HepG2 (cell line): ENCODE measurements around the gene KIAA0825. TPM values are rescaled to one million over a fixed set of nuclear protein-coding genes. Genes with fewer than 3 reads are reported as not detected.

ENCODE experiments used
- ATAC-seq: fragments of 200-7000 bp; cut with Tn5 transposase; 3 replicates; pipeline ENCODE4 v1.9.1; 2020; ENCODE audit warnings: mild to moderate bottlenecking, moderate library complexity
- BruUV-seq: library from RNA; stranded (reverse); fragments of 400-500 nt; replicated peaks from 2 replicates; lab custom pipeline; 2021; lab: Mats Ljungman, UMichigan
- CTCF ChIA-PET: fragments of 300-600 bp; formaldehyde crosslinking; extraction: SDS; loops from one replicate; lab custom pipeline; 2021; ENCODE audit warnings: low total read pairs, inconsistent platforms, low intra/inter-chr PET ratio; lab: Yijun Ruan, JAX
- POLR2A ChIA-PET: fragments of 350-600 bp; sonication (Branson Sonifier 250); formaldehyde crosslinking; loops from one replicate; lab custom pipeline; 2020; ENCODE audit warnings: antibody characterized with exemption, inconsistent platforms; lab: Yijun Ruan, JAX
- DNase-seq: peaks from one replicate; pipeline ENCODE4 v3.0.0-alpha.2; 2015; ENCODE audit warnings: low spot score
- FAIRE-seq: peaks from 3 replicates; lab custom pipeline; 2011; peaks lifted over from hg19 to GRCh38; lab: Jason Lieb, UNC
- H2AFZ ChIP-seq: one replicate; pipeline ENCODE4 v1.6.1; 2011; ENCODE audit warnings: low read length, inconsistent platforms
- H3K27ac ChIP-seq: fragments of 300-600 bp; 3 replicates; pipeline ENCODE4 v1.8.0; 2011; ENCODE audit warnings: mixed run types, mild to moderate bottlenecking, mixed read lengths, low read length, inconsistent platforms; ENCODE audit not compliant: insufficient read depth; ENCODE audit errors: extremely low read length
- H3K27me3 ChIP-seq, 2 experiments: fragments of 200-600 bp in 1 of 2; 2 replicates in 1 of 2; 3 replicates in 1 of 2; pipeline versions ENCODE4 v1.6.0 to v1.8.0; 2011; ENCODE audit warnings: low read length in 2 of 2, mild to moderate bottlenecking in 2 of 2, moderate library complexity in 2 of 2, inconsistent platforms in 1 of 2; ENCODE audit not compliant: insufficient read depth in 2 of 2, control insufficient read depth in 1 of 2
- H3K36me3 ChIP-seq, 2 experiments: fragments of 200-600 bp in 1 of 2; replicated peaks in 1 of 2; 2 replicates in 1 of 2; 3 replicates in 1 of 2; pipeline versions ENCODE4 v1.5.1 to v1.8.0; 2011; ENCODE audit warnings: low read length in 2 of 2, inconsistent platforms in 1 of 2; ENCODE audit not compliant: insufficient read depth in 2 of 2, control insufficient read depth in 1 of 2
- H3K4me1 ChIP-seq: 2 replicates; pipeline ENCODE4 v1.5.1; 2012; ENCODE audit warnings: low read length, inconsistent platforms; ENCODE audit not compliant: insufficient read depth
- H3K4me2 ChIP-seq: 2 replicates; pipeline ENCODE4 v1.6.0; 2011; ENCODE audit warnings: low read depth, low read length, inconsistent platforms
- H3K4me3 ChIP-seq, 3 experiments: fragments of 200-600 bp in 1 of 3; sonication (generic), shearing (Covaris generic) in 1 of 3; replicated peaks in 1 of 3; 2 replicates each; pipeline ENCODE4 v1.5.1; 2011 to 2016; ENCODE audit warnings: low read length in 3 of 3, inconsistent platforms in 2 of 3, low read depth in 2 of 3, mild to moderate bottlenecking in 2 of 3, control low read depth in 1 of 3, mixed read lengths in 1 of 3; ENCODE audit not compliant: insufficient read depth in 1 of 3
- H3K79me2 ChIP-seq: one replicate; pipeline ENCODE4 v1.6.1; 2011; ENCODE audit warnings: low read length, inconsistent platforms; ENCODE audit not compliant: insufficient read depth
- H3K9ac ChIP-seq: 2 replicates; pipeline ENCODE4 v1.6.0; 2011; ENCODE audit warnings: mild to moderate bottlenecking, low read depth, low read length, inconsistent platforms; ENCODE audit not compliant: insufficient read depth
- H3K9me3 ChIP-seq: 2 replicates; pipeline ENCODE4 v1.5.1; 2012; ENCODE audit warnings: mild to moderate bottlenecking, low read length
- H4K20me1 ChIP-seq: 2 replicates; pipeline ENCODE4 v1.6.0; 2011; ENCODE audit warnings: inconsistent platforms, mild to moderate bottlenecking, low read length, moderate library complexity; ENCODE audit not compliant: insufficient read depth
- CREB1 ChIP-seq, 2 experiments: fragments of 450-650 bp in 1 of 2; IDR thresholded peaks; 2 replicates each; pipeline ENCODE4 v1.6.1; 2016 to 2017; ENCODE audit warnings: control low read depth in 1 of 2, mild to moderate bottlenecking in 1 of 2, missing compliant biosample characterization in 1 of 2, missing genetic modification characterization in 1 of 2
- MED8 ChIP-seq: sonication (generic); formaldehyde crosslinking; IDR thresholded peaks from 2 replicates; pipeline ENCODE4 v1.8.1; 2023; ENCODE audit warnings: mild to moderate bottlenecking, missing genetic modification reagents; ENCODE audit not compliant: insufficient replicate concordance
- SRF ChIP-seq: IDR thresholded peaks from 2 replicates; pipeline ENCODE4 v1.6.1; 2011; ENCODE audit warnings: mild to moderate bottlenecking, low read depth, low read length, moderate library complexity
- SRSF9 ChIP-seq: fragments of 200-400 bp; formaldehyde crosslinking; IDR thresholded peaks from 2 replicates; pipeline ENCODE4 v1.6.1; 2018; ENCODE audit warnings: borderline replicate concordance, mild to moderate bottlenecking, low read depth, low read length; ENCODE audit not compliant: insufficient read depth, poor library complexity, severe bottlenecking
- TAF1 ChIP-seq: sonication (generic); formaldehyde crosslinking; IDR thresholded peaks from 2 replicates; pipeline ENCODE4 v1.4.0; 2020; ENCODE audit warnings: missing genetic modification reagents
- ZNF329 ChIP-seq: sonication (generic); formaldehyde crosslinking; IDR thresholded peaks from 2 replicates; pipeline ENCODE4 v1.9.0; 2021; ENCODE audit warnings: low read depth, mild to moderate bottlenecking, missing genetic modification reagents
- WGBS: methylation state at CpG from one replicate; pipeline ENCODE4 v1.1.6; 2017; ENCODE audit warnings: low lambda C conversion rate; 5-methylcytosine and 5-hydroxymethylcytosine counted together
- in situ Hi-C: cut with HindIII; loops from 2 replicates; pipeline ENCODE4 v1.10.0; 2017; ENCODE audit warnings: low pct_unique_long_range_greater_than_20kb; ENCODE audit not compliant: extremely low pct_ligation_motif_present
- intact Hi-C: fragments of 100-400 bp; cut with micrococcal nuclease; formaldehyde crosslinking; loops from one replicate; pipeline ENCODE4 v1.10.0; 2022; ENCODE audit not compliant: unreplicated experiment
- polyA plus RNA-seq, 8 experiments: library from polyadenylated mRNA; depleted of rRNA in 3 of 8; stranded (reverse) in 7 of 8; unstranded in 1 of 8; fragments of >200 nt; fragmentation: Illumina TruSeq in 4 of 8; extraction: Trizol in 4 of 8; gene quantifications; 2 replicates each; pipeline versions ENCODE4 v1.2.1 to v1.2.3, GENCODE V29; 2011 to 2016; ENCODE audit warnings: low read depth in 4 of 8, missing spikeins in 1 of 8, mixed read lengths in 1 of 8; ENCODE audit not compliant: insufficient read depth in 1 of 8
- total RNA-seq, 5 experiments: library from RNA; depleted of rRNA; stranded (reverse); fragments of >200 nt; fragmentation: Illumina TruSeq; extraction: Trizol; gene quantifications; 2 replicates each; pipeline ENCODE4 v1.2.3, GENCODE V29; 2016; ENCODE audit warnings: low read depth in 1 of 5
- TF ChIP-seq, protein P1 (sequence below): sonication (generic); formaldehyde crosslinking; IDR thresholded peaks from 2 replicates; pipeline ENCODE4 v1.4.0; 2020; ENCODE audit warnings: missing genetic modification reagents, mild to moderate bottlenecking, borderline replicate concordance
- TF ChIP-seq, protein P2 (sequence below): sonication (generic); formaldehyde crosslinking; IDR thresholded peaks from 2 replicates; pipeline ENCODE4 v1.5.0; 2020; ENCODE audit warnings: mild to moderate bottlenecking, missing genetic modification reagents
- TF ChIP-seq, protein P3 (sequence below): sonication (generic); formaldehyde crosslinking; IDR thresholded peaks from 2 replicates; pipeline ENCODE4 v1.4.0; 2020; ENCODE audit warnings: mild to moderate bottlenecking, missing genetic modification reagents
- TF ChIP-seq, protein P4 (sequence below): sonication (generic); formaldehyde crosslinking; IDR thresholded peaks from 2 replicates; pipeline ENCODE4 v1.4.0; 2020; ENCODE audit warnings: mild to moderate bottlenecking, missing genetic modification reagents

The KIAA0825 gene
- total and polyA plus RNA-seq, 2 of the 13 experiments (the other 11 are each of a cell fraction or from before 2014, with no cell fraction given) = 0.05 to 0.51 TPM

DNA sequence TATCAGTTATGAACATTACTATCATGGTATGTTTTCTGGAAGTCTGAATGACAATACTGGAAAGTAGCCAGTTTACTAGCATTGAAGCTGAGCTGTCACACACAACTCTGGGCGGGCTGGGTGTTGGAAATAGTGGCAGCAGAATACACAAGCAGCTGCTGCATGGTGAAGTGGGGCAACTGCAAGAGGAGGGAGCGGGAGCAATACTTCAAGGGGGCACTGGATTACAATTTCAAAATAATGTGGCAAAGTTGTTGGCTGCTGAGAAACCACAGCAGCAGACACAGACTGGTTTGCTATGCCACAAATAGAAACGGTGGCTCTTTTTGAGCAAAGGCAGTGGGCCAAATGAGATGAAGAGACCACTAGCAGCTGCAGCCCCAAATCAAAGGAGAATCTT, 350.2 kb downstream of the KIAA0825 start (continued):
- TF ChIP-seq, protein P1, sequence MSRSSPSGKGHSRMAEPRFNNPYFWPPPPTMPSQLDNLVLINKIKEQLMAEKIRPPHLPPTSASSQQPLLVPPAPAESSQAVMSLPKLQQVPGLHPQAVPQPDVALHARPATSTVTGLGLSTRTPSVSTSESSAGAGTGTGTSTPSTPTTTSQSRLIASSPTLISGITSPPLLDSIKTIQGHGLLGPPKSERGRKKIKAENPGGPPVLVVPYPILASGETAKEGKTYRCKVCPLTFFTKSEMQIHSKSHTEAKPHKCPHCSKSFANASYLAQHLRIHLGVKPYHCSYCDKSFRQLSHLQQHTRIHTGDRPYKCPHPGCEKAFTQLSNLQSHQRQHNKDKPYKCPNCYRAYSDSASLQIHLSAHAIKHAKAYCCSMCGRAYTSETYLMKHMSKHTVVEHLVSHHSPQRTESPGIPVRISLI (CRISPR knock-in tag) = no peak
- TF ChIP-seq ZNF329 (CRISPR knock-in tag) = no peak

DNA sequence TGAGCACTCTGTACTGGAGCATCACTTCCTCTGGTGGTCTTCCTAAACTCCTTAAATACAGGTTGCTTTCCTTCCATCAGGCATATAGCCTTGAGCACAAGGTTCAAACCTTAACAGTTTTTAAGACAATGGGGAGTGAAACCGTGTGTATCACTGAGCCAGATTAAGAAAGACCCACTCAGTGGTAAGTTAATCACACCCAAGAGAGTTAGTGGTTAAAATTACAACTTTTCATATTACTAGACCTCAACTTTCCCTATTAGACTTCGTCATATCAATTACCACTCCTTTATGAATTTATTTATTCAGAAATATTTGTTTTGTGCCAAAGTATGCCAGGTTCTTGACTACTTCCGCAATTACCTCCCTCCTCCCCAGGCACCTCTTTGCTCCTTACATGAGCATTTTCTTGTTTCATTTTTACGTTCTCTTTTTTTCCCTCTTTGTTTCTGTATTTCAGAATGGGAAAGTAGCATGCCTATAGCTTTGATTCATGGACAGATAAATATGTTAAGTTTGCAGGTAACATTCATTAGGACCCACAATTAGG, 351.0 kb downstream of the KIAA0825 start:
- POLR2A ChIA-PET = no interaction called here
- H3K9ac ChIP-seq = no peak overlapping the region
- H3K36me3 ChIP-seq = no peaks in the 10 kb centered on the region
- 2% methylated on average over 4 of the region's 4 CpGs for WGBS
- no peaks in the 10 kb centered on the region for H3K4me1 ChIP-seq
- in situ Hi-C loops = no loop called here
- H2AFZ ChIP-seq = no peak overlapping the region
- BruUV-seq = no TSS peak
- no peaks in the 10 kb centered on the region for H3K27me3 ChIP-seq
- H3K27ac ChIP-seq = no peak overlapping the region
- no peak overlapping the region for H3K4me3 ChIP-seq
- no peak overlapping the region for H3K4me2 ChIP-seq
- H4K20me1 ChIP-seq = no peaks in the 10 kb centered on the region
- FAIRE-seq (no peak), ATAC-seq (no peak)
- intact Hi-C loops = no loop called here
- H3K79me2 ChIP-seq = no peaks in the 10 kb centered on the region
- no peaks in the 10 kb centered on the region for H3K9me3 ChIP-seq
- TF ChIP-seq TAF1 = no peak
- TF ChIP-seq MED8 (CRISPR knock-in tag) = no peak
- TF ChIP-seq, all 625 proteins: peak for 0
- CTCF ChIA-PET = no interaction called here
- no peak for DNase-seq

DNA sequence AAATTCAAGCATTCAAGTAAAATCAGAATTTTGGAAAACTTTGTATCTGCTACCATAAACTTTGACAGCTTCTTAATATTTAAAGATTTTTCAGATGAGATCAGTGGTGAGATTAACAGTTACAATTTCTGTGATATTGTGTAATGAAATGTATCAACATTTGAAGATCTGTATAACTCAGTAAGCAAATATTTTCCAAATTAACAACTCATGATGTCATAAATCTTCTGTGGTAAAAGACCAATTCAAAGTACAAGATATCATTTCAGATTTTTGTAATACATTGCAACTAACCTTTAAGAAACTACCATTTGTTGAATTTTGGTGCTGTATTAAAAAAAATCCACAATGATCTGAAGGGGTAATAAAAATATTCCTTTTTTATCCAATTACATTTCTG, 352.2 kb downstream of the KIAA0825 start:
- no peak overlapping the region for H3K4me2 ChIP-seq
- ChIA-PET POLR2A (no interaction called here), CTCF (no interaction called here)
- BruUV-seq = no TSS peak
- no peak overlapping the region for H3K27ac ChIP-seq
- no peak overlapping the region for H2AFZ ChIP-seq
- in situ Hi-C loops (no loop called here), intact Hi-C loops (no loop called here)
- DNase-seq = no peak
- H3K36me3 ChIP-seq = no peaks in the 10 kb centered on the region
- no peaks in the 10 kb centered on the region for H3K27me3 ChIP-seq
- no peaks in the 10 kb centered on the region for H3K9me3 ChIP-seq
- H4K20me1 ChIP-seq = no peaks in the 10 kb centered on the region
- ATAC-seq = no peak
- H3K4me3 ChIP-seq = no peak overlapping the region
- no peaks in the 10 kb centered on the region for H3K79me2 ChIP-seq
- no peak overlapping the region for H3K9ac ChIP-seq
- no peaks in the 10 kb centered on the region for H3K4me1 ChIP-seq
- FAIRE-seq = no peak
- TF ChIP-seq, protein P2, sequence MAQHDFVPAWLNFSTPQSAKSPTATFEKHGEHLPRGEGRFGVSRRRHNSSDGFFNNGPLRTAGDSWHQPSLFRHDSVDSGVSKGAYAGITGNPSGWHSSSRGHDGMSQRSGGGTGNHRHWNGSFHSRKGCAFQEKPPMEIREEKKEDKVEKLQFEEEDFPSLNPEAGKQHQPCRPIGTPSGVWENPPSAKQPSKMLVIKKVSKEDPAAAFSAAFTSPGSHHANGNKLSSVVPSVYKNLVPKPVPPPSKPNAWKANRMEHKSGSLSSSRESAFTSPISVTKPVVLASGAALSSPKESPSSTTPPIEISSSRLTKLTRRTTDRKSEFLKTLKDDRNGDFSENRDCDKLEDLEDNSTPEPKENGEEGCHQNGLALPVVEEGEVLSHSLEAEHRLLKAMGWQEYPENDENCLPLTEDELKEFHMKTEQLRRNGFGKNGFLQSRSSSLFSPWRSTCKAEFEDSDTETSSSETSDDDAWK (CRISPR knock-in tag) = no peak
- TF ChIP-seq, protein P3, sequence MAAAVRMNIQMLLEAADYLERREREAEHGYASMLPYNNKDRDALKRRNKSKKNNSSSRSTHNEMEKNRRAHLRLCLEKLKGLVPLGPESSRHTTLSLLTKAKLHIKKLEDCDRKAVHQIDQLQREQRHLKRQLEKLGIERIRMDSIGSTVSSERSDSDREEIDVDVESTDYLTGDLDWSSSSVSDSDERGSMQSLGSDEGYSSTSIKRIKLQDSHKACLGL (CRISPR knock-in tag) = no peak
- TF ChIP-seq SRF (no peak), CREB1 (IDR thresholded peaks at IDR 0.05) (0 out of 2 replicates have a peak, but pooled peaks have one; percentile 29), CREB1 (CRISPR knock-in tag; IDR thresholded peaks at IDR 0.05) (no peak), SRSF9 (no peak)
- TF ChIP-seq, protein P4, sequence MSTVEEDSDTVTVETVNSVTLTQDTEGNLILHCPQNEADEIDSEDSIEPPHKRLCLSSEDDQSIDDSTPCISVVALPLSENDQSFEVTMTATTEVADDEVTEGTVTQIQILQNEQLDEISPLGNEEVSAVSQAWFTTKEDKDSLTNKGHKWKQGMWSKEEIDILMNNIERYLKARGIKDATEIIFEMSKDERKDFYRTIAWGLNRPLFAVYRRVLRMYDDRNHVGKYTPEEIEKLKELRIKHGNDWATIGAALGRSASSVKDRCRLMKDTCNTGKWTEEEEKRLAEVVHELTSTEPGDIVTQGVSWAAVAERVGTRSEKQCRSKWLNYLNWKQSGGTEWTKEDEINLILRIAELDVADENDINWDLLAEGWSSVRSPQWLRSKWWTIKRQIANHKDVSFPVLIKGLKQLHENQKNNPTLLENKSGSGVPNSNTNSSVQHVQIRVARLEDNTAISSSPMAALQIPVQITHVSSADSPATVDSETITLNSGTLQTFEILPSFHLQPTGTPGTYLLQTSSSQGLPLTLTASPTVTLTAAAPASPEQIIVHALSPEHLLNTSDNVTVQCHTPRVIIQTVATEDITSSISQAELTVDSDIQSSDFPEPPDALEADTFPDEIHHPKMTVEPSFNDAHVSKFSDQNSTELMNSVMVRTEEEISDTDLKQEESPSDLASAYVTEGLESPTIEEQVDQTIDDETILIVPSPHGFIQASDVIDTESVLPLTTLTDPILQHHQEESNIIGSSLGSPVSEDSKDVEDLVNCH = no peak
